GM12878 (cell line): ENCODE results near the gene ATRN. TPM values are rescaled to one million over a fixed set of nuclear protein-coding genes. Genes with fewer than 3 reads are reported as not detected.

Source experiments
- ATAC-seq: fragments of 200-7000 bp; cut with Tn5 transposase; 3 replicates; pipeline ENCODE4 v1.9.1; 2020; ENCODE audit warnings: mild to moderate bottlenecking, moderate library complexity
- BruUV-seq: library from RNA; stranded (reverse); fragments of 400-500 nt; replicated peaks from 2 replicates; lab custom pipeline; 2021; lab: Mats Ljungman, UMichigan
- CTCF ChIA-PET: fragments of 300-600 bp; sonication (Branson Sonifier 250); formaldehyde crosslinking; extraction: SDS; loops from one replicate; lab custom pipeline; 2021; ENCODE audit warnings: inconsistent platforms; lab: Yijun Ruan, JAX
- POLR2A ChIA-PET: fragments of 350-600 bp; formaldehyde crosslinking; extraction: SDS; loops from one replicate; lab custom pipeline; 2021; ENCODE audit warnings: inconsistent platforms; lab: Charles Lee
- RAD21 ChIA-PET: fragments of 300-600 bp; sonication (Branson Sonifier 250); formaldehyde crosslinking; loops from one replicate; lab custom pipeline; 2023; ENCODE audit warnings: antibody characterized with exemption; ENCODE audit not compliant: unreplicated experiment; lab: Charles Lee
- SMC1A ChIA-PET: fragments of 300-600 bp; sonication (Branson Sonifier 250); formaldehyde crosslinking; loops from one replicate; lab custom pipeline; 2023; ENCODE audit not compliant: unreplicated experiment, uncharacterized antibody; lab: Charles Lee
- DNase-seq: peaks from one replicate; pipeline ENCODE4 v3.0.0-alpha.2; 2011; ENCODE audit warnings: low read depth, low spot score
- FAIRE-seq: peaks from 3 replicates; lab custom pipeline; 2011; peaks lifted over from hg19 to GRCh38; lab: Jason Lieb, UNC
- H2AFZ ChIP-seq: 2 replicates; pipeline ENCODE4 v1.6.0; 2011; ENCODE audit warnings: low read depth, low read length, control low read depth; ENCODE audit not compliant: control insufficient read depth
- H3K27ac ChIP-seq: 2 replicates; pipeline ENCODE4 v1.5.1; 2011; ENCODE audit warnings: control low read depth; ENCODE audit not compliant: control insufficient read depth, insufficient read depth
- H3K27me3 ChIP-seq, 2 experiments: replicated peaks in 1 of 2; 2 replicates each; pipeline versions ENCODE4 v1.6.0 to v1.6.1; 2011; ENCODE audit warnings: low read length in 1 of 2; ENCODE audit not compliant: control insufficient read depth in 2 of 2, insufficient read depth in 2 of 2
- H3K36me3 ChIP-seq, 2 experiments: 2 replicates each; pipeline ENCODE4 v1.5.1; 2011; ENCODE audit warnings: low read length in 1 of 2; ENCODE audit not compliant: control insufficient read depth in 2 of 2, insufficient read depth in 2 of 2
- H3K4me1 ChIP-seq: 2 replicates; pipeline ENCODE4 v1.6.1; 2011; ENCODE audit warnings: mild to moderate bottlenecking, low read length, moderate library complexity, mixed read lengths; ENCODE audit not compliant: control insufficient read depth, insufficient read depth
- H3K4me2 ChIP-seq: 2 replicates; pipeline ENCODE4 v1.6.0; 2011; ENCODE audit warnings: control low read depth; ENCODE audit not compliant: control insufficient read depth, insufficient read depth
- H3K4me3 ChIP-seq: fragments of 200-600 bp; sonication (generic); 2 replicates; pipeline ENCODE4 v1.5.1; 2016
- H3K79me2 ChIP-seq: 2 replicates; pipeline ENCODE4 v1.6.0; 2011; ENCODE audit warnings: low read length; ENCODE audit not compliant: control insufficient read depth, insufficient read depth
- H3K9ac ChIP-seq: 2 replicates; pipeline ENCODE4 v1.8.0; 2011; ENCODE audit warnings: low read length, control low read depth, mixed read lengths; ENCODE audit not compliant: control insufficient read depth, insufficient read depth
- H3K9me3 ChIP-seq: replicated peaks from 3 replicates; pipeline ENCODE4 v1.5.1; 2011; ENCODE audit warnings: mild to moderate bottlenecking, low read length; ENCODE audit not compliant: control insufficient read depth, insufficient read depth
- H4K20me1 ChIP-seq: 2 replicates; pipeline ENCODE4 v1.6.0; 2011; ENCODE audit not compliant: control insufficient read depth, insufficient read depth
- BCL11A ChIP-seq: IDR thresholded peaks from 2 replicates; pipeline ENCODE4 v1.6.1; 2011; ENCODE audit warnings: low read depth, low read length
- BCL3 ChIP-seq: IDR thresholded peaks from 2 replicates; pipeline ENCODE4 v1.6.1; 2011; ENCODE audit warnings: borderline replicate concordance, low read depth, mild to moderate bottlenecking, moderate library complexity, low read length; ENCODE audit not compliant: insufficient read depth, poor library complexity, severe bottlenecking
- EZH2 ChIP-seq: IDR thresholded peaks from 2 replicates; pipeline ENCODE4 v1.6.1; 2012; ENCODE audit warnings: low read depth, mild to moderate bottlenecking, control low read depth, inconsistent platforms, low read length, borderline replicate concordance; ENCODE audit not compliant: control insufficient read depth
- IKZF2 ChIP-seq, 2 experiments: fragments of 450-650 bp; IDR thresholded peaks; 2 replicates each; pipeline ENCODE4 v1.6.1; 2017; ENCODE audit warnings: mild to moderate bottlenecking in 2 of 2, moderate library complexity in 2 of 2
- IRF5 ChIP-seq: fragments of 450-650 bp; IDR thresholded peaks from 2 replicates; pipeline ENCODE4 v1.6.1; 2017; ENCODE audit warnings: borderline replicate concordance
- JUNB ChIP-seq: IDR thresholded peaks from 2 replicates; pipeline ENCODE4 v1.6.1; 2016; ENCODE audit warnings: antibody characterized with exemption, mild to moderate bottlenecking
- NFYA ChIP-seq: IDR thresholded peaks from 2 replicates; pipeline ENCODE4 v1.6.1; 2011; ENCODE audit warnings: low read depth, mild to moderate bottlenecking, low read length, improper control_type of control experiment, borderline replicate concordance
- NKRF ChIP-seq: fragments of 450-650 bp; conservative IDR thresholded peaks from 2 replicates; pipeline ENCODE4 v1.6.1; 2017; ENCODE audit warnings: mild to moderate bottlenecking, moderate library complexity
- POU2F2 ChIP-seq: IDR thresholded peaks from 3 replicates; pipeline ENCODE4 v1.6.1; 2011; ENCODE audit warnings: low read depth, mild to moderate bottlenecking, low read length, borderline replicate concordance
- RUNX3 ChIP-seq: IDR thresholded peaks from 2 replicates; pipeline ENCODE4 v1.6.1; 2012; ENCODE audit warnings: low read length, inconsistent platforms
- ZBED1 ChIP-seq: IDR thresholded peaks from 2 replicates; pipeline ENCODE4 v1.6.1; 2016; ENCODE audit warnings: borderline replicate concordance
- ZNF274 ChIP-seq: IDR thresholded peaks from one replicate; pipeline ENCODE4 v1.8.0; 2011; ENCODE audit not compliant: insufficient read length, insufficient read depth
- WGBS: methylation state at CpG from one replicate; pipeline ENCODE4 v1.1.6; 2016; ENCODE audit warnings: low lambda C conversion rate; ENCODE audit not compliant: insufficient replicate concordance, insufficient coverage; ENCODE audit errors: missing lambda C conversion rate; 5-methylcytosine and 5-hydroxymethylcytosine counted together
- in situ Hi-C: fragments of 300-500 bp; cut with MboI; formaldehyde crosslinking; loops from 9 replicates; pipeline ENCODE4 v1.14.3; 2018; ENCODE audit warnings: mixed read lengths
- intact Hi-C: fragments of 100-400 bp; cut with micrococcal nuclease; formaldehyde crosslinking; loops from one replicate; pipeline ENCODE4 v1.14.2; 2022; ENCODE audit not compliant: unreplicated experiment
- polyA plus RNA-seq, 11 experiments: library from polyadenylated mRNA; depleted of rRNA in 4 of 11; unstranded in 6 of 11; stranded (reverse) in 5 of 11; fragments of >200 nt; fragmentation: Nextera tagmentation in 4 of 11; fragmentation: Illumina TruSeq in 1 of 11; extraction: Ambion mirVana in 4 of 11; extraction: Trizol in 1 of 11; gene quantifications; 1 replicate in 1 of 11; 2 replicates in 10 of 11; pipeline versions ENCODE4 v1.2.1 to v1.2.3, GENCODE V29; 2011 to 2016; ENCODE audit warnings: inconsistent platforms in 2 of 11, missing spikeins in 2 of 11, low read depth in 1 of 11
- total RNA-seq, 4 experiments: library from RNA; depleted of rRNA in 3 of 4; stranded (reverse); fragments of >200 nt in 3 of 4; fragmentation: Illumina TruSeq in 1 of 4; extraction: Trizol in 1 of 4; gene quantifications; 2 replicates each; pipeline versions ENCODE4 v1.2.1 to v1.2.3, GENCODE V29; 2013 to 2021

The ATRN gene
- total and polyA plus RNA-seq, 10 of the 15 experiments (the other 5 are each of a cell fraction or from before 2014, with no cell fraction given): 0.71 to 11.6 (median 6.9) TPM

GRCh38 chr20:3473324-3473723, 2.5 kb downstream of the ATRN start (continued):
- no peak for TF ChIP-seq BCL3
- TF ChIP-seq POU2F2: no peak
- TF ChIP-seq IKZF2 (IDR thresholded peaks at IDR 0.05): no peak
- no peak for TF ChIP-seq IRF5
- TF ChIP-seq BCL11A: no peak
- TF ChIP-seq, all 136 proteins: peak for 0

GRCh38 chr20:3473944-3474343, 3.1 kb downstream of the ATRN start:
- no peaks in the 10 kb centered on the region for H4K20me1 ChIP-seq
- CTCF ChIA-PET: no interaction called here

More at GRCh38 chr20:3473944-3474343, 3.1 kb downstream of the ATRN start:
- Histone ChIP-seq H3K27ac (no peak overlapping the region), H3K4me3 (no peak overlapping the region), H3K79me2 (peaks cover 21% of the 10 kb centered on the region), H2AFZ (no peak overlapping the region), H3K4me1 (peaks cover 11% of the 10 kb centered on the region; the same call in 1 of the 2 replicates), H3K4me2 (peak overlapping the region; percentile 61), H3K9me3 (no peaks in the 10 kb centered on the region), H3K36me3 (no peaks in the 10 kb centered on the region), H3K27me3 (no peaks in the 10 kb centered on the region), H3K9ac (no peak overlapping the region)
- BruUV-seq: no TSS peak
- no peak for DNase-seq
- no peak for FAIRE-seq
- in situ Hi-C loops: no loop called here
- POLR2A ChIA-PET: interaction anchor here (0.5 kb wide), 1 partner anchor 27 kb away, joined by 4 read pairs; no protein-coding TSS in a partner anchor
- 85% methylated on average over 1 of the region's 1 CpG for WGBS
- ATAC-seq: peak; percentile 11
- TF ChIP-seq NKRF (no peak), RUNX3 (peak; percentile 34; the same call in 1 of the 2 replicates), ZNF274 (no peak), NFYA (no peak), EZH2 (no peak), JUNB (peak; percentile 43; the same call in 1 of the 2 replicates), ZBED1 (0 out of 2 replicates have a peak, but pooled peaks have one; percentile 23)
- intact Hi-C loops: no loop called here
- RAD21 ChIA-PET: interaction anchor here (0.6 kb wide), 1 partner anchor 403 kb away, joined by 3 read pairs; no protein-coding TSS in a partner anchor
- SMC1A ChIA-PET: interaction anchor here (1.3 to 1.6 kb wide), 3 partner anchors 11 to 54 kb away, joined by 3 to 6 read pairs (median 4); no protein-coding TSS in a partner anchor
